GM20431 (cell line): ENCODE results near the gene SCFD2.

Source experiments
- in situ Hi-C: fragments of 300-500 bp; cut with MseI, MboI; formaldehyde crosslinking; loops from one replicate; pipeline ENCODE4 v1.15.0; 2020; ENCODE audit warnings: low sequenced_read_pairs; ENCODE audit not compliant: unreplicated experiment

The SCFD2 gene

DNA sequence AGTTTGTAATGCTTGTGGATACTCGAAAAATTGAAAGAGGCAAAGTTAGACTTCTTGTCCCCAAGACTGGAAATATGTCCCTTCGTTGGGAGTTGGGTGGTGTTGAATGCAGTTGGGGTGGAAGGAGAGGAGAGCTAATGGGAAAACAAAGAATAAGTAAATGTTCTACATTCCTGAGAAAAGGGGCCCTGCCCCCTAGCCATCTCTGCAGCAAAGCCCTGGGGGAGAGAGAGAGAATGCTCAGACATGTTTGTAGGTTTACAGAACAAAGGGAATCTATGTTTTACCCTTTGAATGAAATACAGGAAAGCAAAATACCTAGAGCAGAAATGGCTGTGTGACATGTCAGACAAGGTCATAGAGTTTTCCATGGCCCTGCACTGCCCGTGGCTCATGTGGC is 415.6 kb downstream of the SCFD2 start:
- in situ Hi-C loops, result no loop called here

DNA sequence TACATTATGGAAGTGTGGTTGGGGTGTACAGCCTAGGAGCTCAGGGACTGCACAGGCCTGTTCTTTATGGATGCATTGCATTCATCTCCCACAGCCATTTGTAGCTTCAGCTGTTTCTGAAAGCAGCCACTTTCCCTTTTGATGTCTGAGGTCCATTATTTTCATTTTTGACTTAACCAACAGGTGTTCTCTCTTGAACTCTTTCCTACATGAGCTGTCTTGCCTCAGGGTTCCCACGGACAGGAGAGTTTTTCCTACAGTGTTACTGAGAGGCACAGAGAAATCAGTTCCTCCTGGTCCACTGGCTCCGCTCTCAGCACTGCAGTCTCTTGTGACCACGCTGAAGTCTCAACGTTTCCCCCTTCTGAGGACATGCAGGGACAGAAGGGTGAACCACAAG is 416.5 kb downstream of the SCFD2 start:
- in situ Hi-C loops, result no loop called here

DNA sequence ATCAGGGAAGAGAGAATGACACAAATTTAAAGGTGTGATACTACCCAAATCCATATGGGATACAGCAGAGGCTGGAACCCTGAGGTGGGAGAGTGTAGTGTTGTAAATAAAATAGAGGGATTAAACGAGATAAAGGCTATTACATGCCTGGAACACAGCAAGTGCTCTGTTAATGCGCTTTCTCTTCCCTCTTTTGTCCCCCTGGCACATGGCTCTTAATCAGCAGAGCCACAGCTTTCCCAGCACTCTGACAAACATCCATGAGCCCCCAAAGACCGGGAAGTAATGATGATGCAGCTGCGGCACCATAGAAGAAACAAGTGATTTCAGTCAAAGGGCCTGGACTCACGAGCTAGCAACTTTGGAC is 417.8 kb downstream of the SCFD2 start:
- in situ Hi-C loops, result no loop called here

DNA sequence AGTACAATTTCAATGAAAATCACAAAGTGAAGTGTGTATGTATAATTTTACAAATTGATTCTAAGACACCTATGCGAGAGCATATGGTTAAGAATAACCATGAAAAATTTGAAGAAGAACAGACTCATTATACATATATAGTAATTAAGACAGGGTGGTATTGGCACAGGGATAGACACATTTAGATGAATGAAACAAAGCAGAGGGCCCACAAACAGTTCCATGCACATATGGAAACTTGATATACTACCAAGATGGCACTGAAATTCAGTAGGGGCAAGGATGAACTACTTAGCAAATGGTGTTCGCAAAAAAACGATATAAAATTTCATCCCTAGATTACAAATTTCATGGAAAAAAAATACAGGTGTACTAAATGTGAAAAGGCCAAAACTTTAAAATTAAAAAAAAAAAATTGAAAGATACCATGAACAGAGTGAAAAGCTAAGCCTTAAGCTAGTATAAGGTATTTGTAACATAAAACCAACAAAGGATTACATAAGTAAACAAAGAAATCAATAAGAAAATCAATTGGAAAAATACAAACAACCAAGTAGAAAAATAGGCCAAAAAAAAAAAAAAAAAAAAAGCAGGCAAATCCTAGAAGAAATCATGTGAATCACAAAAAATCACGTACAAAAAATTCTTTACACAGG is 418.3 kb downstream of the SCFD2 start:
- in situ Hi-C loops, result no loop called here

DNA sequence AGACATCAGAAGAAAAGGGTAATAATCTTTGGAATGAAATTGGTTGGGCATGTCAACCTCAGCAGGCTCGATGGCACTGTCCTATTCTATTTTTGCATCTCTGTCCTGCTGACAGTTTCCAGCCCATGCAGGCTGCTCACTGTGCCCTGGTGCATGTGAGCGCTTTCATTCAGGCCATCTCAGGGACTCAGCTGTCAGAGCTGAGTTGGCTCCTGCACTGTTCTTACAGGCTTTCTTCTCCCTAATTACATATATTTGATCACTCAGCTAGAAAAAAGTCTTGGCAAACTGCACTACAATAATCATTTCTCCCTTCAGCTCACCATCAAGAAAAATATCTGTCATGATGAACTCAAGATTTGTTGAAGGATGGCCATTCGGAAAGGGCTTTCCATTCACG is 419.0 kb downstream of the SCFD2 start:
- in situ Hi-C loops, result no loop called here

DNA sequence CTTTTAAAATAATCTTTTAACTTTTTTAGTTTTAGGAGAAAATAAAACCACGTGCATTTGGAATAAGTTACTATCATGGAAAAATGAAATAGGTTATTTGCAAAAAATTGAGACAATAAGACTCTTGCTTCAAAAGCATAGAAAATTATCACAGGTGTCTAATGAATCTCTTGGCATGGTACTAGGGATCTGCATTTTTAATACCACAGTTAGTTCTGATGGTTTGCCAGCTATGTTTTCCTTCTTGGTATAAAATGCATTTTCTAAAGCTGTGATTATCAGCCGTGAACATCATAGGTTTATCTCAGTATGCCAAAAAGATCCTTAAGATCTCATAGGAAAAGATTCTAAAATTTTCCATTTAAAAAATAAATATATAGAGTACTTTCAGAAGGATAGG is 419.9 kb downstream of the SCFD2 start:
- in situ Hi-C loops, result no loop called here

DNA sequence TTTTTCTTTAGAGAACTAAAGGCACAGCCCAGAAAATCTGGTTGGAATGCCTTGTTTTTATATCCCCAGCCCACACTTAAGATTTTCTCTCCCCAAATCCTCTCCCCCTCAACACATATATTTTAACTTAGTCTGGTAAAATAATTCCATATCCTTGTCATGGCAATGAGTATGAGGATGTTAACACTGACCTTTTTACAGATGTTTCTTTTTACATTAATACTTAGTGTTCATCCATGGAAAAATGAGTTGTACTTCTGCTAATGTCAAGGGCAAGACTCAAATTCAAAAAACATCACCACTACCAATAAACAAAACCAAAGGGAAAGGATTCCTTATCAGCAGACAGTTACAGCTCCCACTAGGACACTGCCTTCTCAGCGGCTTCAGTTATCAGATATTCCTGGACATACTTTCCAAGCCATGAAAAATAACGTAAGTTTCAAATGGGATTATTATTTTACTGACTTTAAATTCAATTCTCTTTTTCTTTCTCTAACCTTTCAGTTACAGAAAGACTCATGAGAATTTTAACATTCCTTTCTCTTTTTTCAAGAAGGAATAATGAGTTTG is 420.4 kb downstream of the SCFD2 start:
- in situ Hi-C loops, result no loop called here

DNA sequence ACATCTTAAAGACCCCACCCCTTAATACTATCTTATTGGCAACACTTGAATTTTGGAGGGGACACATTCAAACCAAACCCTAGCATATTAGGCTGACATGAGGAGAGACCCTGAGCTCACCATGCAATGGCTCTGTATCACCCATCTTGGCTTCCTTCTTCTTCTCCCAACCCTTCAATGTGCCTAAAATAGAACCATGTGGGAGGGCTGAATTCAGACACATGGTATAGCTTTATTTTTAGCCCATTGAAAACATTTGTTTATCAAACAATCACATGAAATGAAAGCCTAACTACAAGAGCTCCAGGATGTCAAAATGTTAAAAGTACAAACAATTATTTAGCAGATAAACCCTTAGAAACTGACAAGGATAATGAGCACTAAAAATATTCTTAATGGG is 422.2 kb downstream of the SCFD2 start:
- in situ Hi-C loops, result no loop called here

DNA sequence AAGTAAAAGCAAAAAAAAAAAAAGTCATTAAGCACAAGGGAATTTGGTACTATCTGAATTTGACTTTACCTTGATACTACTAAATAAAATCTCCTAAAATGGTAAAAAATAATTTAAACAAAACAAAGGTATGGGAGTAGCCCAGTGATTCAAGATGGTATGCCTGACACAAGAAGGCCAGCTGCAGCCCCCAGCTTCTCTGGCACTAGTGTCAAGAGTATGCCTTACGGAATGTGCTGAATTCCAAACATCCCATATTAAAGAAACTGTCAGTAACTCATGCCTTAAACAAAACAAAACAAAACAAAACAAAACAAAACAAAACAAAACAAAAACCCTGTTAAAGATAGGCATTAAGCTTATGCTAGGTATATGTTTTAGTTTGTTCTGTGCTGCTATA is 422.9 kb downstream of the SCFD2 start:
- in situ Hi-C loops, result no loop called here

DNA sequence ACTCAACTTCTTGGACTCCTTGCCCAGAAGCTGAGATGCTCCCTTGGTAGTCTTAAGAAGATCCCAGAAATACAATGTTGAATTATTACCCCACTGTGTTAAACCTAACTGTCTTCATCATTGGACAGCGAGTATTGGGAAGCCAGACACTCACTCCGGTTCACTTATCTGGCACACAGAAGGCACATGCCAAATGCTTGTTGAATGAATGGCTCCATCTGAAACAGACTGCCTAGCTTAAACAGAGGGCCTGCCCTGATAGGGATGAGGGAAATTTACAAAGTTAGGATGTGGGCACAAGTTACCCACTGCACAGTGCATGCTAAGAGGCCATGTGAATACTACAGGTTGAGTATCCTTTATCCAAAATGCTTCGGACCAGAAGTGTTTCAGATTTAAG is 424.4 kb downstream of the SCFD2 start:
- in situ Hi-C loops, result no loop called here

DNA sequence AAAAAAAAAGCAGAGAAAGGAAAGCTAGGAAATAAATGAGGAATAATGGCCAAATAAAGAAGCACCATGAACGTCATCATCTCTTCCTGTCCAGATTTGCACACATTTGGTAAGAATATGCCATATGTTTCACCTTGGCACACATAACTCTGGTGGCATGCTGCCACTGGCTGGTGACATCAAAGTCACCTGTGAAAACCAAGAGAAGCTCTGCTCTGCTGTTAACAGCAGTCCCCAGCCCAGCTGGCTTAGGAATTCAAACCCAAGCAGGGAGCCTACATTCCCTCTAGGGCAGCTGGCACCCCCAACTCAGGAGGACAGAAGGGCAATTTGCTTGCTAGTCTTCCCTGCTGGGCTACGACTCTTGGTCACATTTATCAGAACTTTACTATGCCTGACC is 426.1 kb downstream of the SCFD2 start:
- in situ Hi-C loops, result no loop called here

DNA sequence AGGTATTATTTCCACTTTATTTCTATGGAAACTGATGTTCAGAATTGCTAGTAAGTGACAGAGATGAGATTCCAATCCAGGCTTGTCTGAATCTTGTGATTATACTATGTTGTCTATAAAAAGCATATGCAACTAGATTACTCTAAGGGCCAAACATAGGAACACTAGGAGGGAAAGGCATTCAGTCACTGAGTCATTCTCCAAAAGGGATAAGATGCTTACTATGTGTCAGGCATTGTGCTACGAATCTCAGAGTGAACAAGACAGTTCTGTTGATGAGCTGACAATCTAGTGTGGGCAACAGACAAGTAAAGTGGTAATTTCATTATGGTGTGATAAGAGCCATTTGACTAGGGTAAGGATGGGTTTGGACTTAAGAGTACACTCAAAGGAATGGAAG is 426.5 kb downstream of the SCFD2 start:
- in situ Hi-C loops, result no loop called here

DNA sequence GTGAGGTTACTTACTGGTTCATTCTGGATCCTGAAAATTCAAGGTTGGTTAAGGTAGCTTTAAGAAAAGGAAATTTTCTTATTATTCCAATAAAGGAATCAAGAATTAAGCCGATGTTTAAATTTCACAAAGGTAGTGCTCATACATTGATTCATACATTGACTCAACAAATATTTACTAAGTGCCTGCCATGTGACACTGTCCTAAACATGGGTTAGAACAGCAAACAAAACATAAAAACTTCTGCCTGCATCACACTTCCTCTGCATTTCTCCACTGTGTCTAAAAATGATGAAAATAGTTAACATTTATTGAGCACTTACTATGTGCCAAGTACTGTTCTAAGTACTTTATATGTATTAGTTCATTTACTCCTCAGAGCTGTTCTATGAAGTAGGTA is 428.0 kb downstream of the SCFD2 start:
- in situ Hi-C loops, result no loop called here

DNA sequence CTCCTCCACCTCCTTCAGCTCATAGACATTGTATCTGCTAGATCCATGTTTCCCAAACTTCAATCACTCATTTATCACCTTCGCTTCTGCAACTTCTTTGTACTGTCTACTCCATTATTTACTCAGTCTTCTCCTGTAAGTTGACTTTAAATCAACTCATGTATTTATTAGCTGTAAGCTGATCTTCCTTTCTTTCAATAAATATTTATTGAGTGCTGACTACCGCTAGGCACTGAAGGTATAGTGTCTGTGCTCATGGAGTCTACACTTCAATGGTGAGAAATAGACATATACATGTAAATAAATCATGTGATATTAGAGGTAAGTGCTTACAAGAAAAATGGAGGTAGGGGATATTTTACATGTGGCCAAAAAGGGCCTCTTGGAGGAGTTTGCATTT is 429.1 kb downstream of the SCFD2 start:
- in situ Hi-C loops, result no loop called here

DNA sequence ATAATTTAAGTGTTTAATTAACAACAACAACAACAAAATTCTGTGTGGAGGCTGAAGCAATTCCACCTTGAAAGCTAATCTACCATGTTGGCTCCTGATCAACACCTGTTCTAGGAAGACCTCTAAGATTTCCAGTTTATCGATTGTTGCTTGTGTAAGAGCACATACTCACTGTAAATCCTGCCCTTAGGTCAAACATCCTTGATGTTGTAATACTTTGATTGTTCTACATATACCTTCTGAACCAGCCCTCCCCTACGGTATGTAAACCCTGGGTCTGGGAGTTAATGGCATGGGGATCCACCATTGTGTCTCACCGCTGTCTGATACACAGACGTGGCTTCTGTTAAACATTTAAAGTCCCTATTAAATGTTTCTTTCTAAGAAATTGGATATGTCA is 430.5 kb downstream of the SCFD2 start:
- in situ Hi-C loops, result no loop called here

DNA sequence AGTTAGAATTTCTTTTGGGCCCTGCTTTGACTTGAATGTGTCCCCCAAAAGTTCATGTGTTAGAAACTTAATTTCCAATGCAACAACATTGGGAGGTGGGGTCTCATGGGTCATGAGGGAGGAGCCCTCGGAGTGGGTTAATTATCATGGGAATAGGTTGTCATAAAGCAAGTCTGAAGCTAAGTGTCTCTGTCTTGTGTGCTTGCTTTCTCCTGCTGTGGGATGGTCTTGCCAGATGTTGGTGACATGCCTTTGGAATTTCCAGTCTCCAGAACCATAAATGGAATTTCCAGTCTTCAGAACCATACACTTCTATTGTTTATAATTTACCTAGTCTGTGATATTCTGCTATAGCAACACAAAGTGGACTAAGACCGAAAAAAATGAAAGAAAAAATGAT is 432.1 kb downstream of the SCFD2 start:
- in situ Hi-C loops, result no loop called here

DNA sequence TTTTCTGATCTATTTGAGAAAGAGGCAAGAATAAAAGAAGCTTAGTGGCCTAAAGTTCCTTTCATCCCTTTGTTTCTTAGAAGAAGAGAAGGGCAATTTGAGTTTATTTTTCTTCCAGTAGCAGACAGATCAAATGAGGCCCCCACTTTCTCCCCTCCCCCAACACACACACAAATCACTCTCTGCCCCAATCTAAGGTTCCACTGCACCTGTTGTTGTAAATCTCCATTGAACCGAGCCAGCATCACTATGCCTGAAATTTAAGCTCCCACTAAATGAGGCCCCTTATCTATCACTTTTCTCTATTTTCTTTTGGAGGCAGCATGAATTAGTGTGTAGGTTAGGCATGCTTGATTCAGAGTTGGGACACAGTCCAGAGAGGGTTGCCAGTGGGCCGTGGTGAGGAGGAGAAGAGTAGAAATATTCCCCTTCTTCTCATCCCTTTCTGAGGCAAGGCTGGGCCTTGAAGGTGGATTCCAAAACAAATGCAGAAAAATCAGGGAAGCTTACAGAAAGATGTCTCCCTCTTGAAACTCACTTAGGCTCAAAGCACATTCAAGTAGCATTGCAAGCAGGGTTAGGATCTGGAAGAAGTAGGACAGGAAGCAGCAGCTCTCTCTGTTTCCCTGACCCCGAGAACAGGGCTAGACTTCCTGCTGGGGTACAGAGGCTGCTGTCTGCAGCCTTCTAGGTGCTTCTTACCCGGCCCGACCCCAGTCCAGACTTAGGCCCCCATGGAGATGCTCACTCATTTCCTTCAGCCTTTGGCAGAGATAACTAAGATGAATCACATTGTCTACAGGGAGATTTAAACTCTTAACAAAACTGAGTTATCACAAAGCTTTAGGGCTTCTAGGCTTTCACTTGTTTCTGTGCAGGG is 433.0 kb downstream of the SCFD2 start:
- in situ Hi-C loops, result no loop called here

DNA sequence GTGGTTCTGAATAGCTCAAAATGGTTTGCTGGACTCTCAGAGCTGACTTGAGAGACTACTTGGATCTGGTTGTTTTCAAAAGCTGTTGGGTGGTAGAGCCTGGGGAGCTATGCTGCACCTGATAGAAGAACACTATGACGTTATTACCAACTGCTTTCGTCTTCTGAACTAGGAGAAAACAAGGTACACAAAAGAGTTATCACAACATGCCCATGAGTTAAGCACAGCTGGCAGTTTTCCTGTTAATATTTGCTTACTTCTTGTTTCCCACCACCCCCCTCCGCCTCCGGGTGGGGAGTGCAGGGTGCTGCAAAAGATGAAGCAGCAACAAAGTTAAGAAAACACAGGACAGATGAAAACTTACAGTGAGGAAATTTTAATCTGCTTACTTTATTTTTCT is 434.6 kb downstream of the SCFD2 start:
- in situ Hi-C loops, result no loop called here

DNA sequence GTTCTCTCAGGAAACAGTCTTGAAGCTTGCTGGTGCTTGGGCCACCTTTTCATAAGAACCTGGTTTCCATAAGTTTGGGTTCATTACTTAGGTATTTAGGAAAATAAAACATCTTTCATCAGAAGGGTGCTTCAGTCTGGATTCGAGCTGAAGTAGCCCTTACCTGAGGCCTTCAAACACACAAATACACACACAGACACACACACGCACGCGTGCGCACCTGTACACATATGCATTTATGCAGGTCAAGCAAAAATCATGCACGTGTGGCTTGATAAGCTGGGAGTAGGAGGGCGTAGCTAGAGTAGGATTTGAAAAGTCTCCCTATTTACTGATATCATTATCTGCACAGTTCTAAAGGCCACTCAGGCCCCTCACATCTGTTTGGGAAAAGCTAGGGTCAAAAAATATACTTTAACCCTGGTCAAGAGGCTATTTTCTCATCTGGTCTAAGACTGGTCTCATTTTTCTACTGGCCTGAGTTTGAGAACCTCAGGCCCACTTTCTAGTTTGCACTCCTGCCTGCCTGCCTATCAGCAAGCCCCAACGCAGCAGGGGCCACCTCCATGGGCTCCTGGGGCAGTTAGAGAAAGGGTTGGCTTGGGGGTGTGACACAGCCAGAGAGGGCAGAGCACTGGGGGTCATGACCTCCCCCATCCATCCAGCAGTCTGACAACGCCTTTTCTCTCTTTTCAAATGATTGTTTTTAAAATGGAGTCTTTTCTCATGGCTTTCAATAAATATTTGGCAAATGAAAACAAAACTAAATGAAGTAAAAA is 439.5 kb downstream of the SCFD2 start:
- in situ Hi-C loops, result no loop called here

DNA sequence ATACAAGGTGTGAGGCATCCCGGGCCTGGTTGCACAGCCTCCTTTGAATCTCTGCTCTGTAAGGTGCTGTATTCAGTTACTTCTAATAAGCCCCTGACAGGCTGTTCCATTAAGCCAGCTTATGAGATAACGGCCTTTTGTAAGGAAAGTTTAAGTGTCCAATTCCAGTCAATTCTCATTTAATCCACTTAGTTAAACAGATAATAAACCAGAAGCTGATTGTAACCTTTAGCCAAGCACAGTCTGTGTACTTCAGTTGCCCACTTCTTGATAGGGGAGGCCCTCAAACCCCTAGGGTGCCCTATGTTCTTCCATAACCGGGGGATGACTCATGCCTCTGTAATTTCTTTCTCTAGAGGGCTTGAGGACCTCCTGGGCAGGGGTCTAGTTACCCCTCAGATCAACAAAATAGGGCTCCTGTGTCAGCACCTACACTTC is 440.3 kb downstream of the SCFD2 start:
- in situ Hi-C loops, result no loop called here

DNA sequence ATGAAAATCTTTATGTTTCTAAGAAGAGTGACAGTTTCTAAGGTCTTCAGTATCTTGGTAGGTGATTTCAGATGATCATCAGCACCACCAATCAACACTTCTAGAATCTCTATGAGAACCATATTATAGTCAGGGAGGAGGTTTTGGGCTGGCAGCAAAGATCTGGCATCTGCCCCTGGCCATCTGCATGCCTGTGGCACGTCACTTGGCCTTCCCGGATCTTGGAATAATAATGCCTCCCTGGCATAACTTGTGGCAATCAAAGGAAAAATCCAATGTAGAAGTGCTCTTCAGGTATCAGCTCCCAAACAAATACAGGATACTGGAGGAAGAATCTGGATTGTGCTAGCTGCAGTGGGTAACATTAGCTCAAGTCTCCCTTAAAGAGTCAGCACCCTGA is 446.4 kb downstream of the SCFD2 start:
- in situ Hi-C loops, result no loop called here
